ENCODE results near the gene FAM13A. TPM values are rescaled to one million over a fixed set of nuclear protein-coding genes. Genes with fewer than 3 reads are reported as not detected.

The FAM13A gene
- total and polyA plus RNA-seq, 2 of the 8 experiments (the other 6 are each of a cell fraction or from before 2014, with no cell fraction given) = 7.1 to 16.5 TPM

GRCh38 chr4:88725986-88726385 is 331.0 kb downstream of the FAM13A start (continued):
- TF ChIP-seq CHD2 (IDR thresholded peaks at IDR 0.05; ENCODE audit: low read length) = no peak
- no peak for TF ChIP-seq SP2 (IDR thresholded peaks at IDR 0.05; ENCODE audit: low read length)
- no peak for TF ChIP-seq SUZ12 (IDR thresholded peaks at IDR 0.05; ENCODE audit: low read length)
- no peak for TF ChIP-seq CHD1 (IDR thresholded peaks at IDR 0.05; ENCODE audit: low read depth, low read length)
- TF ChIP-seq CTCF (IDR thresholded peaks at IDR 0.05; ENCODE audit: control extremely low read depth in 1 of 3, insufficient read depth in 1 of 3, low read depth in 1 of 3, low read length in 3 of 3) = no peak

Measured in H1 (cell line).